ENCODE data around the gene DPEP1.

DNA sequence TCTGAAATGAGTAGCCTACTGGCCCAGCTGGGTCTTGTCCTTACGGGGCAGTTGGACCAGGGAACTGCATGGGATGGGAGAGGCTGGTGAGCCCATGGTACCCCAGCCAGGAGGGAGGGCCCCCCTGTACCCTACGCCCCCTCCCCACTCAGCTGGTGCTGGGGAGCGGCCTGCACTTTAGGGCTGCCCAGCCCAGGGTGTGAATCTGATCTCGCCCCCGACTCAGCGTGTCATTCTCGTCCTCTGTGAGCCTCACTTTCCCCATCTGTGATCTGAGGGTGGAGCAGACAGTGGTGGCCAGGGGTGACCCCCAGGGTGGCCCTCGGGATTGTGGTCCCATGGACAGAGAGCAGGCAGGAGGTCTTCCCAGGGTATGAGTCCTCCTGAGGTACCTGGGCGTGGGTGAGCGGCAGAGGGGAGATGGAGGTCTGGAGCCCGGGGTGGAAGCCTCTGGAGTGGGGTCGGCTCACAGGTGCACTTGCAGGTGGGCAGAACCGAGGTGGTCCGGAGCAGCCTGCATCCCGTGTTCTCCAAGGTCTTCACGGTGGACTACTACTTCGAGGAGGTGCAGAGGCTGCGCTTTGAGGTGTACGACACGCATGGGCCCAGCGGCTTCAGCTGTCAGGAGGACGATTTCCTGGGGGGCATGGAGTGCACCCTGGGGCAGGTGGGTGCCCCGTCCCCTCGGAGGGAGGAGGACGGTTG, 36.2 kb upstream of the DPEP1 start:
- TF ChIP-seq, protein P1, sequence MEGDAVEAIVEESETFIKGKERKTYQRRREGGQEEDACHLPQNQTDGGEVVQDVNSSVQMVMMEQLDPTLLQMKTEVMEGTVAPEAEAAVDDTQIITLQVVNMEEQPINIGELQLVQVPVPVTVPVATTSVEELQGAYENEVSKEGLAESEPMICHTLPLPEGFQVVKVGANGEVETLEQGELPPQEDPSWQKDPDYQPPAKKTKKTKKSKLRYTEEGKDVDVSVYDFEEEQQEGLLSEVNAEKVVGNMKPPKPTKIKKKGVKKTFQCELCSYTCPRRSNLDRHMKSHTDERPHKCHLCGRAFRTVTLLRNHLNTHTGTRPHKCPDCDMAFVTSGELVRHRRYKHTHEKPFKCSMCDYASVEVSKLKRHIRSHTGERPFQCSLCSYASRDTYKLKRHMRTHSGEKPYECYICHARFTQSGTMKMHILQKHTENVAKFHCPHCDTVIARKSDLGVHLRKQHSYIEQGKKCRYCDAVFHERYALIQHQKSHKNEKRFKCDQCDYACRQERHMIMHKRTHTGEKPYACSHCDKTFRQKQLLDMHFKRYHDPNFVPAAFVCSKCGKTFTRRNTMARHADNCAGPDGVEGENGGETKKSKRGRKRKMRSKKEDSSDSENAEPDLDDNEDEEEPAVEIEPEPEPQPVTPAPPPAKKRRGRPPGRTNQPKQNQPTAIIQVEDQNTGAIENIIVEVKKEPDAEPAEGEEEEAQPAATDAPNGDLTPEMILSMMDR (conservative IDR thresholded peaks at IDR 0.05; ENCODE audit: low read length), result no peak
- no peak for TF ChIP-seq EZH2phosphoT487 (IDR thresholded peaks at IDR 0.05; ENCODE audit: borderline replicate concordance)
